PC-3 (cell line): Measurements from ENCODE around the gene PRKN. TPM values are rescaled to one million over a fixed set of nuclear protein-coding genes. Genes with fewer than 3 reads are reported as not detected.

Experiments
- ATAC-seq: fragments of 200-7000 bp; cut with Tn5 transposase; 2 replicates; pipeline ENCODE4 v1.9.1; 2020; ENCODE audit warnings: mild to moderate bottlenecking, moderate library complexity
- BruUV-seq: library from RNA; stranded (reverse); fragments of 400-500 nt; replicated peaks from 2 replicates; lab custom pipeline; 2021; lab: Mats Ljungman, UMichigan
- CTCF ChIA-PET: fragments of 300-600 bp; sonication (Branson Sonifier 250); formaldehyde crosslinking; loops from one replicate; lab custom pipeline; 2022; ENCODE audit warnings: antibody characterized with exemption; lab: Charles Lee
- POLR2A ChIA-PET: fragments of 300-600 bp; sonication (Branson Sonifier 250); formaldehyde crosslinking; loops from one replicate; lab custom pipeline; 2022; ENCODE audit warnings: antibody characterized with exemption; ENCODE audit not compliant: unreplicated experiment; lab: Charles Lee
- DNase-seq: peaks from one replicate; pipeline ENCODE4 v3.0.0-alpha.2; 2015
- H2AFZ ChIP-seq: fragments of 300-600 bp; sonication (generic); 2 replicates; pipeline ENCODE4 v1.6.0; 2016; ENCODE audit warnings: antibody characterized with exemption, low read length
- H3F3A ChIP-seq: fragments of 300-600 bp; sonication (generic); one replicate; pipeline ENCODE4 v1.6.0; 2017; ENCODE audit warnings: antibody characterized with exemption, low read length, control low read depth, mild to moderate bottlenecking; ENCODE audit not compliant: unreplicated experiment
- H3K27ac ChIP-seq: fragments of 300-600 bp; sonication (generic); 2 replicates; pipeline ENCODE4 v1.5.1; 2016; ENCODE audit warnings: mild to moderate bottlenecking, low read length
- H3K27me3 ChIP-seq: fragments of 300-600 bp; sonication (generic); 2 replicates; pipeline ENCODE4 v1.6.1; 2016; ENCODE audit warnings: low read length, mixed read lengths
- H3K36me3 ChIP-seq: fragments of 300-600 bp; sonication (generic); 2 replicates; pipeline ENCODE4 v1.6.1; 2016; ENCODE audit warnings: low read depth, mixed run types, low read length, mixed read lengths
- H3K4me1 ChIP-seq: fragments of 300-600 bp; sonication (generic); 2 replicates; pipeline ENCODE4 v1.5.1; 2016; ENCODE audit warnings: low read length; ENCODE audit not compliant: insufficient read depth
- H3K4me2 ChIP-seq: fragments of 300-600 bp; sonication (generic); 2 replicates; pipeline ENCODE4 v1.6.0; 2016; ENCODE audit warnings: low read length
- H3K4me3 ChIP-seq: fragments of 300-600 bp; sonication (generic); 2 replicates; pipeline ENCODE4 v1.5.1; 2016; ENCODE audit warnings: mild to moderate bottlenecking, low read length, mixed read lengths
- H3K79me2 ChIP-seq: fragments of 300-600 bp; sonication (generic); 2 replicates; pipeline ENCODE4 v1.6.1; 2017; ENCODE audit warnings: low read length, mixed read lengths
- H3K9ac ChIP-seq: fragments of 300-600 bp; sonication (generic); 2 replicates; pipeline ENCODE4 v1.6.0; 2016; ENCODE audit warnings: mild to moderate bottlenecking, low read length
- H3K9me2 ChIP-seq: fragments of 300-600 bp; sonication (generic); replicated peaks from 2 replicates; pipeline ENCODE4 v1.6.1; 2016; ENCODE audit warnings: mixed run types, low read length, mixed read lengths
- H3K9me3 ChIP-seq: fragments of 300-600 bp; sonication (generic); 2 replicates; pipeline ENCODE4 v1.6.1; 2016; ENCODE audit warnings: low read length, mixed read lengths
- H4K20me1 ChIP-seq: fragments of 300-600 bp; sonication (generic); 2 replicates; pipeline ENCODE4 v1.6.1; 2016; ENCODE audit warnings: low read length, mixed read lengths
- EZH2 ChIP-seq: fragments of 300-600 bp; sonication (generic); IDR thresholded peaks from one replicate; pipeline ENCODE4 v1.6.1; 2017; ENCODE audit warnings: antibody characterized with exemption, mild to moderate bottlenecking, low read length; ENCODE audit not compliant: unreplicated experiment
- EZH2phosphoT487 ChIP-seq: fragments of 300-600 bp; sonication (generic); IDR thresholded peaks from 2 replicates; pipeline ENCODE4 v1.6.1; 2018; ENCODE audit warnings: mild to moderate bottlenecking, antibody characterized with exemption, low read length, borderline replicate concordance
- intact Hi-C: fragments of 100-400 bp; cut with micrococcal nuclease; formaldehyde crosslinking; loops from 2 replicates; pipeline ENCODE4 v1.9.0; 2023
- total RNA-seq: library from RNA; depleted of rRNA; stranded (reverse); fragments of >200 nt; gene quantifications from 2 replicates; pipeline ENCODE4 v1.2.3, GENCODE V29; 2014
- TF ChIP-seq, protein P1 (sequence below): fragments of 300-600 bp; sonication (generic); conservative IDR thresholded peaks from 2 replicates; pipeline ENCODE4 v1.5.1; 2017; ENCODE audit warnings: antibody characterized with exemption, low read depth, mild to moderate bottlenecking, low read length

PRKN gene
- total RNA-seq, 1 experiment from 2014 or later = not detected

DNA sequence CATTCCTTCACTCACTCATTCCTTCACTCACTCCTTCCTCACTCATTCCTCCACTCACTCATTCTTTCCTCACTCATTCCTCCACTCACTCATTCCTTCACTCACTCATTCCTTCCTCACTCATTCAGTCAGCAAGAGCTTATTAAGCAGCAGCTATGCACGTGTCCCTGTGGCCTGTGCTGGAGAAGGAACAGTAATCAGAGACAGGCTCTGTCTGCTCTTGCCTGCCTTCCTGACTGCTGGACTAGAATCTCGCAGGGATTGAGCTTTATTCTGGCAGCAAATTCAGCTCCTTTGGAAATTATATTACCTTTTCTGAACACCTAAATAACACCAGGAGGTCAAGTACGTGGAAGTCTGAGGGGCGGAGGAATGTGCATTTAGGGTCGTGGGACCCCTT is 1314.8 kb downstream of the PRKN start:
- ChIA-PET CTCF (no interaction called here), POLR2A (no interaction called here)

DNA sequence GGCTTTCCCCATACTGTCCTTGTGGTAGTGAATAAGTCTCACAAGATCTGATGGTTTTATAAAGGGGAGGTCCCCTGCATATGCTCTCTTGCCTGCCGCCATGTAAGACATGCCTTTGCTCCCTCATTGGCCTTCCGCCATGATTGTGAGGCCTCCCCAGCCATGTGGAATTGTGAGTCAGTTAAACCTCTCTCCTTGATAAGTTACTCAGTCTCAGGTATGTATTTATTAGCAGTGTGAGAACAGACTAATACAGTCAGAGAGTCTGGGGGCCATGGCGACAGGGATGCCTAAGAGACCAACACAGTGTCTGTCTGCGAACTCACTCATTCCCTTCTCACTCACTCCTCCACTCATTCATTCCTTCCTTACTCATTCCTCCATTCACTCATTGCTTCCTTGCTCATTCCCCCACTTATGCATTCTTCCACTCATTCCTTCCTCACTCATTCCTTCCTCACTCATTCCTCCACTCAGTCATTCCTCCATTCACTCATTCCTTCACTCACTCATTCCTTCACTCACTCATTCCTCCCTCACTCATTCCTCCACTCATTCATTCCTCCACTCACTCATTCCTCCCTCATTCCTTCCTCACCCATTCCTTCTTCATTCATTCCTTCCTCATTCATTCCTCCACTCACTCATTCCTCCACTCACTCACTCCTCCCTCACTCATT is 1316.2 kb downstream of the PRKN start:
- BruUV-seq = no TSS peak
- ChIA-PET POLR2A (no interaction called here), CTCF (no interaction called here)
- Histone ChIP-seq H3K9me2 (no peaks in the 10 kb centered on the region), H3F3A (no peaks in the 10 kb centered on the region), H3K9ac (no peak overlapping the region), H3K4me3 (no peak overlapping the region), H3K36me3 (no peaks in the 10 kb centered on the region), H4K20me1 (no peaks in the 10 kb centered on the region), H3K27ac (no peak overlapping the region), H3K4me1 (peaks cover 16% of the 10 kb centered on the region), H2AFZ (no peak overlapping the region), H3K4me2 (no peak overlapping the region), H3K79me2 (no peaks in the 10 kb centered on the region), H3K9me3 (no peaks in the 10 kb centered on the region), H3K27me3 (no peaks in the 10 kb centered on the region)
- ATAC-seq (no peak), DNase-seq (peak; percentile 20)
- intact Hi-C loops = no loop called here
- TF ChIP-seq EZH2 = no peak
- no peak for TF ChIP-seq EZH2phosphoT487
- TF ChIP-seq, protein P1, sequence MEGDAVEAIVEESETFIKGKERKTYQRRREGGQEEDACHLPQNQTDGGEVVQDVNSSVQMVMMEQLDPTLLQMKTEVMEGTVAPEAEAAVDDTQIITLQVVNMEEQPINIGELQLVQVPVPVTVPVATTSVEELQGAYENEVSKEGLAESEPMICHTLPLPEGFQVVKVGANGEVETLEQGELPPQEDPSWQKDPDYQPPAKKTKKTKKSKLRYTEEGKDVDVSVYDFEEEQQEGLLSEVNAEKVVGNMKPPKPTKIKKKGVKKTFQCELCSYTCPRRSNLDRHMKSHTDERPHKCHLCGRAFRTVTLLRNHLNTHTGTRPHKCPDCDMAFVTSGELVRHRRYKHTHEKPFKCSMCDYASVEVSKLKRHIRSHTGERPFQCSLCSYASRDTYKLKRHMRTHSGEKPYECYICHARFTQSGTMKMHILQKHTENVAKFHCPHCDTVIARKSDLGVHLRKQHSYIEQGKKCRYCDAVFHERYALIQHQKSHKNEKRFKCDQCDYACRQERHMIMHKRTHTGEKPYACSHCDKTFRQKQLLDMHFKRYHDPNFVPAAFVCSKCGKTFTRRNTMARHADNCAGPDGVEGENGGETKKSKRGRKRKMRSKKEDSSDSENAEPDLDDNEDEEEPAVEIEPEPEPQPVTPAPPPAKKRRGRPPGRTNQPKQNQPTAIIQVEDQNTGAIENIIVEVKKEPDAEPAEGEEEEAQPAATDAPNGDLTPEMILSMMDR = no peak

More for the DNA sequence above, 1314.8 kb downstream of the PRKN start:
- Histone ChIP-seq H3K79me2 (no peaks in the 10 kb centered on the region), H3K4me2 (no peak overlapping the region), H3K9me3 (no peaks in the 10 kb centered on the region), H3K36me3 (no peaks in the 10 kb centered on the region), H3K4me3 (no peak overlapping the region), H3K4me1 (peaks cover 6% of the 10 kb centered on the region), H2AFZ (no peak overlapping the region), H3K27me3 (no peaks in the 10 kb centered on the region), H4K20me1 (no peaks in the 10 kb centered on the region), H3K27ac (no peak overlapping the region), H3K9ac (no peak overlapping the region), H3K9me2 (no peaks in the 10 kb centered on the region), H3F3A (no peaks in the 10 kb centered on the region)
- DNase-seq (no peak), ATAC-seq (no peak)
- intact Hi-C loops = no loop called here
- TF ChIP-seq EZH2phosphoT487 (no peak), EZH2 (no peak)
- TF ChIP-seq, protein P1 = no peak
- no TSS peak for BruUV-seq

DNA sequence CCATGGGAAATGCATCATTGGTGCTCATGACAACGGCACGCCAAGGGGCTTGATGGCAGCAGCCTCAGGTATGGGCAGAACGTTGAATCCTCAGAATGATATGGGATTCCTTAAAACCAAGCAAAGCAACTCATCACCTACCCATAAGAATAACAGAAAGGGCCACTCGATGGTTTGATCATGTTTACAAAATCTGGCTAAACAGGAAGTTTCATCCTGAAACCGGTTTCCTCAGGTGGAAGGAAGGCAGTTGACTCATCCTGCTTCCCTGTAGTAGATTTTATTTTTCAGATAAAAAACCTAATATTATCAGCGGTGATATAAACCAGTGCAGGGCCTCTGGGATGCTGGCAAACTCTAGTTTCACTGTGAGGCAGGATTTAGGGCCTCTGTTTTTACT is 1316.8 kb downstream of the PRKN start:
- TF ChIP-seq, protein P1 = no peak
- no peak for TF ChIP-seq EZH2phosphoT487
- no peak for TF ChIP-seq EZH2
- Histone ChIP-seq H3F3A (no peaks in the 10 kb centered on the region), H3K4me1 (peaks cover 20% of the 10 kb centered on the region), H3K4me3 (no peak overlapping the region), H3K9me2 (no peaks in the 10 kb centered on the region), H4K20me1 (no peaks in the 10 kb centered on the region), H3K9me3 (no peaks in the 10 kb centered on the region), H3K27ac (no peak overlapping the region), H3K36me3 (no peaks in the 10 kb centered on the region), H3K4me2 (no peak overlapping the region), H3K79me2 (no peaks in the 10 kb centered on the region), H3K9ac (no peak overlapping the region), H2AFZ (no peak overlapping the region), H3K27me3 (no peaks in the 10 kb centered on the region)
- ChIA-PET CTCF (no interaction called here), POLR2A (no interaction called here)
- ATAC-seq (no peak), DNase-seq (peak; percentile 73)
- intact Hi-C loops = no loop called here
- no TSS peak for BruUV-seq
